Measurements from ENCODE around the gene GABPB1. TPM values are rescaled to one million over a fixed set of nuclear protein-coding genes. Genes with fewer than 3 reads are reported as not detected.

GABPB1 gene
- total RNA-seq, 1 donor from 2014 or later: 22.0 TPM

- no peak for DNase-seq (ENCODE audit: low spot score)
Observed at GRCh38 chr15:50345298-50345697, 9.7 kb downstream of the GABPB1 start.

GRCh38 chr15:50344006-50344464 lies 11.0 kb downstream of the GABPB1 start:
- DNase-seq (ENCODE audit: low spot score): no peak

GRCh38 chr15:50341616-50342136 lies 13.3 kb downstream of the GABPB1 start:
- no peak for DNase-seq (ENCODE audit: low spot score)

DNA sequence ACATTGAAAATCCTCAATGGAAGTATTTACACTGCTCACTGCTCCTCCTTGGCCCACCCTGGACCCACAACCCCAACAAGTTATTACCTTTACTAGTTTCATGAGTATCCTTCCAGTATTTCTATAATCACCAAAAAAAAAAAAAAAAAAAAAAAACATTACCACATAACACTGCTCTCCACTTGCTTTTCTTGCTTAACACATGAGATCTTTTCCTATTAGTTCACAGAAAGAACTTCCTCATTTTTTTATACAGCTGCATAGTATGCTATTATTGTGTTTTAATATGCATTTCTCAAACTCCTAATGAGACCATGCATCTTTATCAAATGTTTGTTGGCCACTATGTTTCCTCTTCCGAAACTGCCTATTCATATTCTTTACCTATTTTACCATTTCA lies 14.6 kb downstream of the GABPB1 start:
- no peak for DNase-seq (ENCODE audit: low spot score)

GRCh38 chr15:50339717-50340116 lies 15.3 kb downstream of the GABPB1 start:
- no peak for DNase-seq (ENCODE audit: low spot score)

DNA sequence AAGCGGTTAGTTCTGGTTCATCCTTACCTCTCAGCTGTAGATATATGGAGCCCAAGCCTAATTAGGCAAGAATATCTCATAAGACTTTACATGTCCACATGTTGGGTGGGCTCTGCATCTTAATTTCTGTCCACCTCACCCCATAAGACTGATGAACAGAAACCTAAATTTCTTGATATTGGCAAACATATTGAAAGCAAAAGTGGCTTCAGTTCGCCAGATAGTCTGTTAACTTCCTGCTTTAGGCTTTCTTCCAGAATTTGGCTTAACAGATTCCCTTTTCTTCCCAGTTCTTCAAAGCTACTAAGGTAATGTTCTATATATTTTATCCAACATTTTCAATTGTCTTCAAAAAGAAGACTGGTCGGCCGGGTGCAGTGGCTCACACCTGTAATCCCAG lies 19.7 kb downstream of the GABPB1 start:
- no peak for DNase-seq (ENCODE audit: low spot score)

DNA sequence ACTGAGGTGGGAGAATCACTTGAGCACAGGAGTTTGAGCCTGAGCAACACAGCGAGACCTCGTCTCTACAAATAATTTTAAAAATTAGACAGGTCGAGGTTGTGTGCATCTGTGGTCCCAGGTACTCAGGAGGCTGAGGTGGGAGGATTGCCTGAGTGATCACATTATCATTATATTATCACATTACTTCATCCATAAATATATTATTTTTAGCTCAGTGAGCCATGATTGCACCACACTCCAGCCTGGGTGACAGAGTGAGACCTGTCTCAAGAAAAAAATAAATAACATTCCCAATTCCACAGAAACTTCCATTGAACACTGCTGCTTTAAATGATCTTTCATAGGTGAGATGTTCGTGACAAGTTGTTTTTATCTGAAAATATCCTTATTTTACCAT lies 21.8 kb downstream of the GABPB1 start:
- DNase-seq (ENCODE audit: low spot score): no peak

DNA sequence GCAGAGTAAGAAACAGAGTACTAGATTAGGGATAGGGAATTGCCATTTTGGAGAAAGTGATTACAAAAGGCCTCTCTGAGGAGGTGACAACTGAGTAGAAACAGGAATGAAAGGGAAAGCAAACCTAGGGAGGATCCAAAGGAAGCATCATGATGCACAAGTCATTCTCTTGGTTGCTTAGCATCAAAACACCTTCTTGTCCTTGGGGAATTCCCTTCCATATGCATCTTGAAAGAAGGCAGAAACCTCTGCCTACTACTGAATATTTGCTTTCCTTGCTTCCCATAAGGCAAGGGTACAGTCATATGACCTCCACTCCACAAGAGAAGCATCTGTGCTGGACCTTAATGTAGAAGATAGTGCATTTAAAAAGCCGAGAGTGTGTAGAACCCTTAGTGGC lies 24.1 kb downstream of the GABPB1 start:
- no peak for DNase-seq (ENCODE audit: low spot score)

DNA sequence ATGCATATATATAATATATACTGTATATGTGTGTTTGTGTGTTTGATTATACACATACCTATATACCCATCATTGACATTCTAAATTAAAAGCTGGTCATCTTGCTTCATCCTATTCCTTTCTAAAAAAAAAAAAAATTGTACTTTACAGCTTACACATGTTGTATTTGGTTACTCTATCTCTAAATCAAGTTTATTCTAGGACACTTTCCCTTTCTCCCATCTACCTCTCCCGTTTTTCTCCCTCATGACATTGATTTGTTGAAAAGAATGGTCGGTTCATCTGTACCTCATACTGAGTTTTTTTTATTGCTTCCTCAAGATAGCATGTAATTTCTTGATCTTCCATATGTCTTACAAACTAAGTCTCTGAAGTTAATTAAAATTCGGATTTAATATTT lies 26.9 kb downstream of the GABPB1 start:
- DNase-seq (ENCODE audit: low spot score): no peak

DNA sequence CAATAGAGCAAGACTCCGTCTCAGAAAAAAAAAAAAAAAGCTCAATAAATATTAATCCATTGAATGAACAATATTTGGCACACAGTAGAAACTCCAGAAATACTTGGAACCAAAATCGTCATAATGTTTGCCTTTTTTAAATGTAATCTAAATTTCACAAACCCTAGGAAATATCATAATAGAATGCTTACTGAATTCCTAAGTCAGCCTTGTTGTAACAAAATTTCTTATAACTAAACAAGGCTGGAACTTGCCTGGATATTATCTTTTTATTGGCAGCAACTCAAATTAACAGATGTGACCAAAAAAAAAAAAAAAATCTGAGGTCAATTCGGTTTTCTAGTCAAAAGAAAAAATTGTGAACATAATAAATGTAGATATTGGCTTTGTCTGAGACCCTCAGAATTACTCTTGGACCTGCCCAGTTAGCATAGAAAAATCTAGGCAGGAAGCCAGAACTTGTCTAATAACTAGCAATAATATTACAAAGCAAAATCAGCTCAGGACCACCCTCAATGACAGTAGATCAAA lies 33.3 kb downstream of the GABPB1 start:
- DNase-seq (ENCODE audit: low spot score): no peak

DNA sequence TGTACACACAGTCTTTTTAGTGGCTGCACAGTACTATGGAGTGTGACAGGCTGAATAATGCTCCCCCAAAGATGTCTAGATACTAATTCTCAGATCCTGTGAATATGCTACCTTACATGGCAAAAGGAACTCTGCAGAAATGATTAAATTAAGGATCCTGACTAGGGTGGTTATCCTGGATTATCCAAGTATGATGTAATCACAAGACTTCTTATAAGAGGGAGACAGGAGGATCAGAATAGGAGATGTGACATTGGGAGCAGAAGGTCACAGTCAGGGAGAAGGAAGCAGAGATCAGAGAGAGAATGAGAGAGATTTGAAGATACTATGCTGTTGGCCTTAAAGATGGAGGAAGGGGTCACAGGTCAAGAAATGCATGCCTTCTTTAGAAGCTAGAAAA lies 34.5 kb downstream of the GABPB1 start:
- DNase-seq (ENCODE audit: low spot score): no peak

- DNase-seq (ENCODE audit: low spot score): no peak
Observed at GRCh38 chr15:50318697-50319096, 36.3 kb downstream of the GABPB1 start.

DNA sequence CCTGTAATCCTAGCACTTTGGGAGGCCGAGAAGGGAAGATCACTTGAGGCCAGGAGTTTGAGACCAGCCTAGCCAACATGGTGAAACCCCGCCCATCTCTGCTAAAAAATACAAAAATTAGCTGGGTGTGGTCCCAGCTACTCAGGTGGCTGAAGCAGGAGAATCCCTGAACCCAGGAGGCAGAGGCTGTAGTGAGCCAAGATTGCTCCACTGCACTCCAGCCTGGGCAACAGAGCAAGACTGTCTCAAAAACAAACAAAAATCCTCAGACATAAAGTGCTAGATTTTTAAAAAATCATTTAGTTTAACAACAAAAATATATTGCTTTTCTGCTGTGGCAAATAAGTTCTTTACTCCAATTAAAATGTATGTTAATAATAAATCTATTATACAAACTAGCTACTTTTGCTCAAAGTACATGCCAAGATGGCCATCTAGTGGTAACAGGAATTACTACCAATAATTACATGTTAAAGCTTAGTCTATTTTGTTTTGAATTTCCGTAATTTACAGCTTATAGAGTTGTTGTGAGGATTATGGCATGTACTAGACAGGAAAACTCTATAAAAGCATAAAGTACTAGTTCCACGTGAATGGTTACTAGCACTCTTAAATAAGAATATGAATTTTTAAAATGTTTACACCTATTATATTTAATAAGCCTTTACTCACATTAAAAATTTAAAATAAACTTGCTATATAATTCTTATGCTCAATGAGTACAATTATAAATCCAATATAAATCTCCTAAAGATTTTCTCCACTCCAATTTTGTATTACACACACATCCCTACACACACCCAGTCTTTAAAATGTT lies 39.0 kb downstream of the GABPB1 start:
- DNase-seq (ENCODE audit: low spot score): no peak

- DNase-seq (ENCODE audit: low spot score): no peak
Observed at GRCh38 chr15:50312636-50313035, 42.4 kb downstream of the GABPB1 start.

- no peak for DNase-seq (ENCODE audit: low spot score)
Observed at GRCh38 chr15:50307799-50308198, 47.2 kb downstream of the GABPB1 start.

DNA sequence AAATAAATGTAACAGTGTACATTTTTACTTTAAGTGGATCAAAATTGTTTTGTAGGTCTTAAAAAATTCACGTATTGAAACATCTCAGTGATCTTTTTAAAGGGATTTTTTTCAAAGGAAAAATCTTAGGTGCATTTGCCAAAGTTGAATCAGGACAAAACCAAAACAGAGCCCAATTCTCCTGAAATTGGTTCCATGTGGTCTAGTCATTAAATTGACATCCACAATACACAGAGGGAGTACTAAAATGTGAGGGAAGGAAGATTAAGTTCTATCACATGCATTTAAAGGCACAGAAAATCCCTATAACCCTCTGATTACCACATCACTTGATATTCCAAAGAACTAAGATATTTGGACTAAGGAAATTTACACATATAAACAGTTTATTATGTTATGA lies 50.2 kb downstream of the GABPB1 start:
- DNase-seq (ENCODE audit: low spot score): no peak

DNA sequence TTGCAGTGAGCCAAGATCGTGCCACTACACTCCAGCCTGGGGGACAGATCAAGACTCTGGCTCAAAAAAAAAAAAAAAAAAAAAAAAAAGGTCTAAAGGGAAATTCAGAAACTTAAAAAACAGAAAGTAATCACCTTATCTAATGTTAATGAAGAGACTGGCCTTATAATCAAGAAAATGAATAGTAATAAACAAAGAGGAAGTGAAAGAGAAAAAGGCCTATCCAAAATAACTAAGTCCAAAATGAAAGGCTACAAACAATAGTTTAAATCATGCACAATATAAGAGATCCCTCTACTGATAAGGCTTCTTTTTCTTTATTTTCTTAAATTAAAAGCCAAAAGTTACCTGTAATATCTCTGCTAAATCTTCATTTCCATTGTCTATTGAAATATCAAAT lies 52.4 kb downstream of the GABPB1 start:
- no peak for DNase-seq (ENCODE audit: low spot score)

- DNase-seq (ENCODE audit: low spot score): no peak
Observed at GRCh38 chr15:50298340-50298739, 56.7 kb downstream of the GABPB1 start.

GRCh38 chr15:50295966-50296365 lies 59.0 kb downstream of the GABPB1 start:
- DNase-seq (ENCODE audit: low spot score): no peak

DNA sequence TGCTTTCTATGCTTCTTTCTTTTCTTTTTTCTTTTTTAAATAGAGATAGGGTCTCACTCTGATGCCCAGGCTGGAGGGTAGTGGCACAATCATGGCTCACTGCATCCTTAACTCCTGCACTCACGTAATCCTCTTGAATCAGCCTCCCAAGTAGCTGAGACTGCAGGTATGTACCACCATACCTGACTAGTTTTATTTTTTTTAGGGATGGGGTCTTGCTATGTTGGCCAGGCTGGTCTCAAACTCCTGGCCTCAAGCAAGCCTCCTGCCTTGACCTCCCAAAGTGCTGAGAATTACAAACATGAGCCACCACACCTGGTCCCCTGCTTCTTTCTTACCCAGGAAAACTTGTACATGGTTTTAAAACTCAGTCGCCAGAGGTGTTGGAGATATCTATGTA lies 65.2 kb downstream of the GABPB1 start:
- no peak for DNase-seq (ENCODE audit: low spot score)

GRCh38 chr15:50287324-50288116 lies 67.5 kb downstream of the GABPB1 start:
- DNase-seq (ENCODE audit: low spot score): no peak

DNA sequence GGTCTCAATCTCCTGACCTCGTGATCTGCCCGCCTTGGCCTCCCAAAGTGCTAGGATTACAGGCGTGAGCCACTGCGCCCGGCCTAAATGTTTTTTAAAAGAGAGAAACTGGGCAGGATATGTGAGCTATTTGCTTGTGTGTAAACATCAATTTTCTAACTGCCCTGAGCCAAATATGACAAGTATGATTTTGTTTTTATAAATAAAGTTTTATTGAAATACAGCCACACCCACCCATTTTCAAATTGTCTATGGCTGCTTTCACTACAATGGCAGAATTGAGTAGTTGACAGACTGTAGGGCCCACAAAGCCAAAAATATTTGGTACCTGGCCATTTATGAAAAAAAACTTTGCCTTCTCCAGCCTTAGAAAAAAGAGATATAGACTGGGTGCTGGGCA lies 73.6 kb downstream of the GABPB1 start:
- DNase-seq (ENCODE audit: low spot score): no peak
